Muscle layer of colon (tissue), 2 donors: ENCODE measurements around the gene FOS.

ENCODE experiments used
- H3K27ac ChIP-seq: one replicate; pipeline ENCODE4 v1.7.0; 2013; ENCODE audit warnings: low read depth, mild to moderate bottlenecking, low read length, moderate library complexity
- H3K27me3 ChIP-seq, 2 donors: one replicate each; pipeline ENCODE4 v1.7.0; 2013; ENCODE audit warnings: low read length in 2 of 2, mild to moderate bottlenecking in 2 of 2; ENCODE audit not compliant: insufficient read depth in 2 of 2, control insufficient read depth in 1 of 2
- H3K36me3 ChIP-seq: one replicate; pipeline ENCODE4 v1.7.0; 2013; ENCODE audit warnings: mild to moderate bottlenecking, low read length; ENCODE audit not compliant: insufficient read depth
- H3K4me1 ChIP-seq: one replicate; pipeline ENCODE4 v1.7.0; 2013; ENCODE audit warnings: mild to moderate bottlenecking, low read length; ENCODE audit not compliant: insufficient read depth
- H3K4me3 ChIP-seq, 2 donors: one replicate each; pipeline ENCODE4 v1.7.0; 2013; ENCODE audit warnings: low read length in 2 of 2, low read depth in 1 of 2, mild to moderate bottlenecking in 1 of 2, moderate library complexity in 1 of 2
- H3K9ac ChIP-seq: one replicate; pipeline ENCODE4 v1.7.0; 2013; ENCODE audit warnings: low read length
- H3K9me3 ChIP-seq: one replicate; pipeline ENCODE4 v1.7.0; 2013; ENCODE audit warnings: mild to moderate bottlenecking, low read length
- donor health status: abdominal sarcoma.
- donor health status: Adenocarcinoma of cecum.

FOS gene

DNA sequence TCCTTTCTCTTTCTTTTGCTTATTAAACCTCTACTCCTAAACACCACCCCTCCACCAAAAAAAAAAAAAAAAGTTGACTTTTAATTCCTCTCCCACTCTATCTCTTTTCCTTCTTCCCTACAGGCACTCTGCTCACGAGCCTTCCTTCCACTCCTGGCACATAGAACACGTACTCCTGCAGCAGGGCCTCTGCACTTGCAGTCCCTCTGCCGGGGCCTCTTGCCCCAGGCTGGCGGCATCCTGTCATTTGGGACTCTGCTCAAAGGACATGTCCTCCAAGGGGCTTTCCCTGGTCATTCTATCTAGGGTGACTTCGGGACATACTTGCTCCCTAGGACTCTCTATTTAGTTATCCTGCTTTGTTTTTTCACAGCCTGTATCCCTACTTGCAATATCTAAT is 7.7 kb downstream of the FOS start:
- Histone ChIP-seq H3K36me3 (peaks cover 5% of the 10 kb centered on the region), H3K27me3 (no peaks in the 10 kb centered on the region), H3K9ac (no peak overlapping the region), H3K27ac (no peak overlapping the region), H3K4me1 (peaks cover 4% of the 10 kb centered on the region), H3K9me3 (no peaks in the 10 kb centered on the region), H3K4me3 (no peak overlapping the region)

DNA sequence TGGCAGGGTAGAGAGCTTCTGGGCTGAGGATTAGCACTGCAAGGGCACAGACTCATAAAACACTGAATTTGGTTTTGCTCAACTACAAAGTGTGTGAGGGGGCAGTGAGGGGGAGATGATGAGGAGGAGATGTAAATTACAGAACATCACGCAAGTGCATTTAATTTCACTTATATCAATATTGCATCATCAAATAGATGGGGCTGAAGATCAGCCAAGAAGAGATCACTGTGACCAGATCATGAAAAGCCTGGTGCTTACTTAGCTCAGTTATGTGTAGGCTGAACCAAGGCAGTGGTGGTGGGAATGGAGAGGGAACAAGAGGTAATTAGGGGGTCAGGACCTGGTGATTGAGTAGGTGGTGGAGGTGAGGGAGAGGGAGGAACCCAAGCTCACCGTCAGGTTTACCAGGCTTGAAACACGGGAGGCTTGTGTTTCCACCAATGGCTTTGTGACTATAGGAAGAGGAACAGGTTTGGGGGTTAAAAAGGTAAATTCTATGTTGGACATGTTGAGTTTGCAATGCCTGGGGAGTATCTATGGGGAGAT is 11.3 kb downstream of the FOS start:
- no peaks in the 10 kb centered on the region for H3K9me3 ChIP-seq
- H3K4me3 ChIP-seq: no peak overlapping the region
- peaks cover 5% of the 10 kb centered on the region for H3K4me1 ChIP-seq
- H3K9ac ChIP-seq: no peak overlapping the region
- no peak overlapping the region for H3K27ac ChIP-seq
- H3K27me3 ChIP-seq: no peaks in the 10 kb centered on the region
- H3K36me3 ChIP-seq: no peaks in the 10 kb centered on the region

DNA sequence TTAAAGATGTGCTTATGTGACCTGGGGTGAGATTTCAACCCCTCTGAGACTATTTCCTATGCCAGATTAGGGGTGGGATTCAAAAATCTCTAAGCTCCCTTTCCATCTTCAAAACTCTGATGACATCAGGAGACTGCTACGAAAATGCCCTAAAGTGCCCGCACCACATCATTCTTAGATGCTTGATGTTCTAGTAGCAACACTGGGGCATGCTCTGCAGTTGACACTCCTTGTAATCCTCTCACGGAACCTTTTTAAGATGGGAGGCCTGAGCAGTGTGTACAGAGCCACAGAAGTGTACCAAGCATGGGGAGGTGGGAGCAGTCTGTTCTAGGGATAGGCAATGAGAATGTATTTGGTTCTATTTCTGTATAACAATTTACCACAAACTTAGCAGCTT is 12.2 kb downstream of the FOS start:
- Histone ChIP-seq H3K4me1 (peaks cover 13% of the 10 kb centered on the region), H3K36me3 (no peaks in the 10 kb centered on the region), H3K9ac (no peak overlapping the region), H3K27me3 (no peaks in the 10 kb centered on the region), H3K4me3 (no peak overlapping the region), H3K27ac (no peak overlapping the region), H3K9me3 (no peaks in the 10 kb centered on the region)

GRCh38 chr14:75291331-75291730 is 12.7 kb downstream of the FOS start:
- peaks cover 13% of the 10 kb centered on the region for H3K4me1 ChIP-seq
- no peak overlapping the region for H3K27ac ChIP-seq
- no peaks in the 10 kb centered on the region for H3K27me3 ChIP-seq
- H3K36me3 ChIP-seq: no peaks in the 10 kb centered on the region
- no peak overlapping the region for H3K4me3 ChIP-seq
- H3K9ac ChIP-seq: no peak overlapping the region
- no peaks in the 10 kb centered on the region for H3K9me3 ChIP-seq

DNA sequence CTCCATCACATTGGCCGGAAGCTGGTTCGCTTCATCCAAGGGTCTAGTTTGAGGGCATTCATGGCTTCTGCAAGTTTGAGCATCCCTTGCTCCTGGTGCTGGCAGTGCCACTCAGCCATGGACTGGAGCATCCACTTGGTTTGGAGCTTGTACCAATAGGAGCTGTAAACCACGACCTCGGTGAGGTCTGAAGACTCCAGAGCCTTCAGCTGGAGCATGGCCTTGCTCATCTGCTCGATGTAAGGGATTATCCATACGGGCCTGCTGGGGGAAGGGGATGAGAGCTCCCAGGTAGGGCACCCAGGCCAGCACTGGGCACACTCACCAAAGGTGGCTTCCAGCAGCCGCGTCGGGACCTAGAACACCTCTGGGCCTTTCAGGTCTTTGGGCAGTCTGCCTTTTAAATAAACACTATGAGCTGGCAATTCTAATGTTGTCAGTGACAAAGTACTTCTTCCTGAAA is 13.5 kb downstream of the FOS start:
- no peak overlapping the region for H3K27ac ChIP-seq
- H3K4me1 ChIP-seq: peaks cover 13% of the 10 kb centered on the region
- no peak overlapping the region for H3K4me3 ChIP-seq
- H3K9me3 ChIP-seq: no peaks in the 10 kb centered on the region
- no peaks in the 10 kb centered on the region for H3K36me3 ChIP-seq
- no peak overlapping the region for H3K9ac ChIP-seq
- no peaks in the 10 kb centered on the region for H3K27me3 ChIP-seq

DNA sequence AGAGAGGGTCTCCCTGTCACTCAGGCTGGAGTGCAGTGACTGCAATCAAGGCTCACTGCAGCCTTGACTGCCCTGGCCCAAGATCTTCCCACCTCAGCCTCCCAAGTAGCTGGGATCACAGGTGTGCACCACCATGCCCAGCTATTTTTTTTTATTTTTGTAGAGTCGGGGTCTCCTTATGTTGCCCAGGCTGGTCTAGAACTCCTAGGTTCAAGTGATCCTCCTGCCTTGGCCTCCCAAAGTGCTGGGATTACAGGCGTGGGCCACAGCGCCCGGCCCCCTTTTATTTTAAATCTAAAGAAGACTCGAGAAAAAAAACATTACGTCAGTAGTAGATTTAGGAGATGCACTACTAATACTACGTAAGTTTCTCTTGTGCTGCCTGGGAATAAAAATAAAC is 14.3 kb downstream of the FOS start:
- H3K4me1 ChIP-seq: peaks cover 13% of the 10 kb centered on the region
- no peaks in the 10 kb centered on the region for H3K9me3 ChIP-seq
- H3K4me3 ChIP-seq: no peak overlapping the region
- H3K27ac ChIP-seq: no peak overlapping the region
- no peaks in the 10 kb centered on the region for H3K36me3 ChIP-seq
- no peaks in the 10 kb centered on the region for H3K27me3 ChIP-seq
- H3K9ac ChIP-seq: no peak overlapping the region

- Histone ChIP-seq H3K4me1 (peaks cover 13% of the 10 kb centered on the region), H3K9ac (peak overlapping the region; percentile 58), H3K27me3 (no peaks in the 10 kb centered on the region), H3K4me3 (peak overlapping the region; percentile 53 to 59), H3K9me3 (no peaks in the 10 kb centered on the region), H3K27ac (peak overlapping the region; percentile 90), H3K36me3 (no peaks in the 10 kb centered on the region)
Observed at GRCh38 chr14:75293920-75294648, 15.5 kb downstream of the FOS start.

DNA sequence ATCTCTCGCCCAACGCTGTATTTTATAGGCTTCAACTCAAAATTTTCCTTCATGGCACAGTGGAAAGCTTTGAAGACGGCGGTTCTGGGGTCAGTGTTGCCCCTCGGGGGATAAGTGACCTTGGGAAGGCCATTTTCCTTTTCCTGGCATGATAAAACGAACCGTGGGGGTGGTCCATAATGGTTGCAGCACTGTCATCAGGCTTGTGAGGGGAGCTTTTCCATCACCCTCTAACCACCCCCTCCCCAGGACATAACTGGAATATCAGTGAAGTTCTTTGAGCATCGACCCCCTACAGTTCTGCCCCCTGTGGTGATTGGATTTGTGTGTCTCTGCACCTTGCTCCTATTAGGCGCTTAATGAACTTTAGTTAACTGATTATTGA is 16.0 kb downstream of the FOS start:
- peak overlapping the region; percentile 90 for H3K27ac ChIP-seq
- H3K4me1 ChIP-seq: peaks cover 13% of the 10 kb centered on the region

DNA sequence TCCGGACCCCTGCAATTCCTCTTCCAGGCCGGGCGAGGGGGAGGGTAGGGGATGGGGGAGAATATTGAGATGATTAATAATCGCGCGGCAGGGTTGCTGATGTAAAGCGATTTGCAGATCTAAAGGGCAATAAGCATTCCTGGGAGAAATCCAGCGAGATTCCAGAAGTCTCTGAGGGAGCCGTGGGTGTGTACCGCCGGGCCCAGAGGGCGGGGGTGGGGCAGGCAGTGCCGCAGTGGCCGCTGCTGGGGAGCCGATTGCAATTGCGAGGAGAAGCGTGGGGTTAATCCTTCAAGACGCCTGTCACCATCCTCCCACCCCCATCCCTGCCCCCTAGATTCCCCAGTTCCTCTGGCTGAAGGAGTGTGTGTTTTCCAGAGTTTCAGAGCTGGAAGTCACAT is 16.4 kb downstream of the FOS start:
- Histone ChIP-seq H3K4me3 (peak overlapping the region; percentile 18 to 59), H3K9me3 (no peaks in the 10 kb centered on the region), H3K27ac (peak overlapping the region; percentile 90), H3K4me1 (peaks cover 13% of the 10 kb centered on the region), H3K36me3 (no peaks in the 10 kb centered on the region), H3K27me3 (no peaks in the 10 kb centered on the region), H3K9ac (peak overlapping the region; percentile 58)

More for the DNA sequence above, 16.0 kb downstream of the FOS start:
- Histone ChIP-seq H3K27me3 (no peaks in the 10 kb centered on the region), H3K4me3 (peak overlapping the region; percentile 18 to 59), H3K9me3 (no peaks in the 10 kb centered on the region), H3K36me3 (no peaks in the 10 kb centered on the region), H3K9ac (peak overlapping the region; percentile 58)

GRCh38 chr14:75295491-75296345 is 17.1 kb downstream of the FOS start:
- Histone ChIP-seq H3K4me3 (peak overlapping the region; percentile 12 to 59), H3K36me3 (no peaks in the 10 kb centered on the region), H3K9me3 (no peaks in the 10 kb centered on the region), H3K4me1 (peaks cover 13% of the 10 kb centered on the region), H3K27ac (peak overlapping the region; percentile 90), H3K27me3 (no peaks in the 10 kb centered on the region), H3K9ac (peak overlapping the region; percentile 46)

- no peaks in the 10 kb centered on the region for H3K9me3 ChIP-seq
- peaks cover 13% of the 10 kb centered on the region for H3K4me1 ChIP-seq
- H3K4me3 ChIP-seq: no peak overlapping the region
Observed at GRCh38 chr14:75297411-75298040, 18.9 kb downstream of the FOS start.

More at GRCh38 chr14:75297411-75298040, 18.9 kb downstream of the FOS start:
- H3K27me3 ChIP-seq: no peaks in the 10 kb centered on the region
- no peak overlapping the region for H3K9ac ChIP-seq
- no peak overlapping the region for H3K27ac ChIP-seq
- H3K36me3 ChIP-seq: no peaks in the 10 kb centered on the region
